ENCODE results near the gene RELL2.

The RELL2 gene

GRCh38 chr5:141647242-141647641 lies 10.4 kb downstream of the RELL2 start:
- no peak for DNase-seq (ENCODE audit: low read depth)
- no peak overlapping the region for H3K4me3 ChIP-seq (ENCODE audit: control insufficient read depth, low read depth, low read length)
- TF ChIP-seq CTCF (IDR thresholded peaks at IDR 0.05; ENCODE audit: control insufficient read depth, insufficient read depth, low read depth, low read length, missing control alignments) = no peak

DNA sequence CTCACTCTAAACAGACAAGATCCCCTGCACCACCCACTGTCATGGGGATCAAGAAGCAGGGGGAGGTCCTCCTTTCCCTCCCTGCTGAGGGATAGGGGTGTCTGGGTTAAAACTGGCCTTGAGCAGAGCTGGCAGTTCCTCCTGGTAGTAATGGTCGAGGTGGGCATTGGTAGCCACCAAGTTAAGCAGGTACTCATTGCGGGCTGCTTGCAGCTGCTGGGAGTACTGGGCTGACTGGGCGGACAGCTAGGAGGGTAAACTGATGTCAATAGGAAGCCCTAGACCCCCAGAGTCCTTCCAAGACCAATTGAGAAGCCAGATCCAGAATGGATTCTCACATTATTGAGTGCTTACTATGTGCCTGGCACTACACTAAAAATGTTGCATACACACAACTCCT lies 11.1 kb downstream of the RELL2 start:
- DNase-seq (ENCODE audit: low read depth) = no peak
- no peak for TF ChIP-seq CTCF (IDR thresholded peaks at IDR 0.05; ENCODE audit: control insufficient read depth, insufficient read depth, low read depth, low read length, missing control alignments)

GRCh38 chr5:141649056-141649688 lies 12.4 kb downstream of the RELL2 start:
- DNase-seq (ENCODE audit: low read depth) = no peak
- no peak overlapping the region for H3K4me3 ChIP-seq (ENCODE audit: control insufficient read depth, low read depth, low read length)
- TF ChIP-seq CTCF (IDR thresholded peaks at IDR 0.05; ENCODE audit: control insufficient read depth, insufficient read depth, low read depth, low read length, missing control alignments) = no peak

More for the DNA sequence above, 11.1 kb downstream of the RELL2 start:
- H3K4me3 ChIP-seq (ENCODE audit: control insufficient read depth, low read depth, low read length) = no peak overlapping the region

GRCh38 chr5:141649972-141650371 lies 13.2 kb downstream of the RELL2 start:
- H3K4me3 ChIP-seq (ENCODE audit: control insufficient read depth, low read depth, low read length) = no peak overlapping the region
- no peak for DNase-seq (ENCODE audit: low read depth)
- no peak for TF ChIP-seq CTCF (IDR thresholded peaks at IDR 0.05; ENCODE audit: control insufficient read depth, insufficient read depth, low read depth, low read length, missing control alignments)

GRCh38 chr5:141650851-141651727 lies 14.3 kb downstream of the RELL2 start, which contains the start of gene FCHSD1:
Gene FCHSD1 (minus strand): TSS chr5:141651418. CDS start chr5:141651368, 50 bp downstream.
- peak; percentile 0 for TF ChIP-seq CTCF (IDR thresholded peaks at IDR 0.05; ENCODE audit: control insufficient read depth, insufficient read depth, low read depth, low read length, missing control alignments)
- H3K4me3 ChIP-seq (ENCODE audit: control insufficient read depth, low read depth, low read length) = peak within 1 kb of the TSS; percentile 94
- DNase-seq (ENCODE audit: low read depth) = no peak

DNA sequence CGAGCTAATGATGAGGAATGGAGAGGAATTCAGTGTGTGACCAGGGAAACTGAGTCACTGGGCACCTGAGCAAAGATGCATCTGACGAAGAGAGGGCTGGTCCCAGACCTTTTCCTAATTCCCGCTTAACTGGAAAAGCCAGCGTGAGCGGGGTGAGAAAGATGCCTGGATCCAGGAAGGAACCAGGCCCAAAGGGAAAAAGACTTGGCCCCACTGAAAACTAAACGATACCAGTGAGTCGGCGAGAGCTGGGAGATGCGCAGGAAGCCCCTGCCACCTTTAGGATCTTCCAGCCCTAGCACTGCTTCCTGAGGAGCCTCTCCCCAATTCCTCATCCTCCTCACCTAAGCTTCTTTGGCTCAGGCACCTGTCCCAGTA lies 14.9 kb downstream of the RELL2 start:
- DNase-seq (ENCODE audit: low read depth) = no peak
- no peak for TF ChIP-seq CTCF (IDR thresholded peaks at IDR 0.05; ENCODE audit: control insufficient read depth, insufficient read depth, low read depth, low read length, missing control alignments)
- peak overlapping the region; percentile 94 for H3K4me3 ChIP-seq (ENCODE audit: control insufficient read depth, low read depth, low read length)

Data from AG09309 (cell line).